Spleen (tissue), 7 donors: ENCODE measurements around the gene SEMA7A.

Experiments used
- POLR2A ChIP-seq, 3 donors: fragments of 450-650 bp; IDR thresholded peaks; one replicate each; pipeline ENCODE4 v1.5.1; 2017; ENCODE audit warnings: antibody characterized with exemption in 3 of 3, mild to moderate bottlenecking in 1 of 3
- POLR2AphosphoS5 ChIP-seq, 3 donors: sonication (generic); formaldehyde crosslinking; IDR thresholded peaks; one replicate each; pipeline ENCODE4 v1.5.1; 2017; ENCODE audit warnings: antibody characterized with exemption in 3 of 3
- TF ChIP-seq, protein P1 (sequence below), 11 experiments: fragments of 200-600 bp in 7 of 11; fragments of 450-650 bp in 4 of 11; sonication (generic) in 4 of 11; IDR thresholded peaks in 8 of 11; conservative IDR thresholded peaks in 3 of 11; 1 replicate in 7 of 11; 2 replicates in 4 of 11; pipeline versions ENCODE4 v1.4.0 to v1.8.0; 2016 to 2021; ENCODE audit warnings: antibody characterized with exemption in 11 of 11, inconsistent platforms in 4 of 11, mild to moderate bottlenecking in 1 of 11
- donor health status: DM: no; HTN: no; CAD: no; lungs with moderate emphysema.
- donor health status: DM: no; HTN: no; CAD: no.
- donor health status: DM: no; HTN: no; CAD: no.

DNA sequence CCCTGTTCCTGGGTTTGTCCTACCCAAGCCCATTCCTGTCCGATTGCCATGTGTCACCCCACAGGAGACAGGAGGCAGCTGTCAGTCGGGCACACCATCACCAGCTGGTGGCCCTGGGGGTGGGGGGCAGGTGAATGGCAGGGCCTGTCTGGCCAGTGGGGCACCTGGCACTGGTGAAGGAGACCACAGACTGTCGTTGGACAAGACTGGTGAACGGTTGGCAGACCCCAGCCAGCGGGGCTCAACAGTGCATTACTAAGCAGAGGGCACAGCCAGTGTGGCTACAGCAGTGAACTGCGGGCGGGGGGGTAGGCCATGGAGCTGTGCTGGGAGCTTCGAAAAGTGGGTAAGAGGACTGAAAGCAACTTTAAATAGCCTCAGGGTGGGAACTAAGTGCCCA, 2.1 kb downstream of the SEMA7A start:
- TF ChIP-seq, protein P1, sequence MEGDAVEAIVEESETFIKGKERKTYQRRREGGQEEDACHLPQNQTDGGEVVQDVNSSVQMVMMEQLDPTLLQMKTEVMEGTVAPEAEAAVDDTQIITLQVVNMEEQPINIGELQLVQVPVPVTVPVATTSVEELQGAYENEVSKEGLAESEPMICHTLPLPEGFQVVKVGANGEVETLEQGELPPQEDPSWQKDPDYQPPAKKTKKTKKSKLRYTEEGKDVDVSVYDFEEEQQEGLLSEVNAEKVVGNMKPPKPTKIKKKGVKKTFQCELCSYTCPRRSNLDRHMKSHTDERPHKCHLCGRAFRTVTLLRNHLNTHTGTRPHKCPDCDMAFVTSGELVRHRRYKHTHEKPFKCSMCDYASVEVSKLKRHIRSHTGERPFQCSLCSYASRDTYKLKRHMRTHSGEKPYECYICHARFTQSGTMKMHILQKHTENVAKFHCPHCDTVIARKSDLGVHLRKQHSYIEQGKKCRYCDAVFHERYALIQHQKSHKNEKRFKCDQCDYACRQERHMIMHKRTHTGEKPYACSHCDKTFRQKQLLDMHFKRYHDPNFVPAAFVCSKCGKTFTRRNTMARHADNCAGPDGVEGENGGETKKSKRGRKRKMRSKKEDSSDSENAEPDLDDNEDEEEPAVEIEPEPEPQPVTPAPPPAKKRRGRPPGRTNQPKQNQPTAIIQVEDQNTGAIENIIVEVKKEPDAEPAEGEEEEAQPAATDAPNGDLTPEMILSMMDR (IDR thresholded peaks at IDR 0.05 in 8 of 11, conservative IDR thresholded peaks at IDR 0.05 in 3 of 11): no peak
- TF ChIP-seq POLR2A (IDR thresholded peaks at IDR 0.05): no peak
- no peak for TF ChIP-seq POLR2AphosphoS5 (IDR thresholded peaks at IDR 0.05)
